Fibroblast of lung (primary cell): ENCODE results near the gene SMG6. TPM values are rescaled to one million over a fixed set of nuclear protein-coding genes. Genes with fewer than 3 reads are reported as not detected.

Source experiments
- DNase-seq, 2 donors: peaks; one replicate each; pipeline versions ENCODE4 v3.0.0 to v3.0.0-alpha.2; 2010; ENCODE audit warnings: low read depth in 2 of 2
- H2AFZ ChIP-seq: 2 replicates; pipeline ENCODE4 v1.5.1; 2012; ENCODE audit warnings: low read length, control low read depth, inconsistent platforms
- H3K27ac ChIP-seq: 2 replicates; pipeline ENCODE4 v1.5.1; 2011; ENCODE audit warnings: low read length, control low read depth; ENCODE audit not compliant: insufficient read depth
- H3K27me3 ChIP-seq: 2 replicates; pipeline ENCODE4 v1.5.1; 2011; ENCODE audit warnings: mild to moderate bottlenecking, low read length; ENCODE audit not compliant: control insufficient read depth, insufficient read depth
- H3K36me3 ChIP-seq: 2 replicates; pipeline ENCODE4 v1.5.1; 2011; ENCODE audit warnings: low read length; ENCODE audit not compliant: control insufficient read depth, insufficient read depth
- H3K4me1 ChIP-seq: 2 replicates; pipeline ENCODE4 v1.5.1; 2011; ENCODE audit warnings: low read length; ENCODE audit not compliant: control insufficient read depth, insufficient read depth; ENCODE audit errors: extremely low read depth
- H3K4me2 ChIP-seq: 2 replicates; pipeline ENCODE4 v1.5.1; 2011; ENCODE audit warnings: low read length, control low read depth; ENCODE audit not compliant: insufficient read depth; ENCODE audit errors: extremely low read depth
- H3K4me3 ChIP-seq, 4 experiments: fragments of 200-600 bp in 1 of 4; sonication (generic) in 1 of 4; replicated peaks in 1 of 4; 2 replicates each; pipeline ENCODE4 v1.5.1; 2011 to 2016; ENCODE audit warnings: low read length in 4 of 4, low read depth in 3 of 4, mild to moderate bottlenecking in 3 of 4, control low read depth in 2 of 4, inconsistent platforms in 1 of 4, mixed read lengths in 1 of 4; ENCODE audit not compliant: insufficient read depth in 1 of 4; ENCODE audit errors: control extremely low read depth in 1 of 4
- H3K79me2 ChIP-seq: 2 replicates; pipeline ENCODE4 v1.5.1; 2012; ENCODE audit warnings: mild to moderate bottlenecking, low read length, inconsistent platforms; ENCODE audit not compliant: control insufficient read depth, insufficient read depth
- H3K9ac ChIP-seq: 2 replicates; pipeline ENCODE4 v1.5.1; 2011; ENCODE audit warnings: mild to moderate bottlenecking, low read length, control low read depth; ENCODE audit not compliant: insufficient read depth
- H3K9me3 ChIP-seq: 2 replicates; pipeline ENCODE4 v1.5.1; 2012; ENCODE audit warnings: low read depth, low read length; ENCODE audit not compliant: control insufficient read depth, insufficient read depth
- H4K20me1 ChIP-seq: 2 replicates; pipeline ENCODE4 v1.5.1; 2011; ENCODE audit warnings: low read length; ENCODE audit not compliant: control insufficient read depth, insufficient read depth; ENCODE audit errors: extremely low read depth
- CTCF ChIP-seq, 2 donors: IDR thresholded peaks in 1 of 2; conservative IDR thresholded peaks in 1 of 2; 1 replicate in 1 of 2; 2 replicates in 1 of 2; pipeline ENCODE4 v1.5.1; 2011 to 2012; ENCODE audit warnings: low read length in 2 of 2, control low read depth in 1 of 2, inconsistent platforms in 1 of 2, low read depth in 1 of 2, mild to moderate bottlenecking in 1 of 2
- EZH2 ChIP-seq: IDR thresholded peaks from 2 replicates; pipeline ENCODE4 v1.5.1; 2012; ENCODE audit warnings: low read length, control low read depth, mild to moderate bottlenecking; ENCODE audit errors: missing control alignments
- polyA plus RNA-seq, 2 donors: library from polyadenylated mRNA; depleted of rRNA in 1 of 2; stranded (reverse) in 1 of 2; unstranded in 1 of 2; fragments of >200 nt; gene quantifications; 2 replicates each; pipeline ENCODE4 v1.2.1, GENCODE V29; 2011 to 2012; ENCODE audit warnings: missing spikeins in 1 of 2
- total RNA-seq: library from RNA; depleted of rRNA; stranded (reverse); fragments of >200 nt; gene quantifications from 2 replicates; pipeline ENCODE4 v1.2.1, GENCODE V29; 2014

The SMG6 gene
- total and polyA plus RNA-seq, 2 donors (not counting 1 experiment from before 2014, with no cell fraction given): 14.7 to 29.9 TPM

GRCh38 chr17:2214929-2215615 is 88.5 kb downstream of the SMG6 start:
- Histone ChIP-seq H3K27ac (peak overlapping the region; percentile 93), H3K27me3 (no peaks in the 10 kb centered on the region), H3K36me3 (no peaks in the 10 kb centered on the region), H4K20me1 (no peaks in the 10 kb centered on the region), H3K9me3 (no peaks in the 10 kb centered on the region), H3K4me3 (peak overlapping the region in 3 of 4 experiments; percentile 8 to 43 (median 10)), H3K9ac (peak overlapping the region; percentile 72), H3K79me2 (peaks cover 2% of the 10 kb centered on the region), H3K4me2 (peak overlapping the region; percentile 87), H2AFZ (no peak overlapping the region), H3K4me1 (peaks cover 30% of the 10 kb centered on the region)
- TF ChIP-seq EZH2: no peak
- TF ChIP-seq CTCF (conservative IDR thresholded peaks at IDR 0.05 in 1 of 2, IDR thresholded peaks at IDR 0.05 in 1 of 2; ENCODE audit: low read depth in 1 of 2, low read length in 2 of 2): no peak
- DNase-seq: peak; percentile 90 to 93

- TF ChIP-seq EZH2 (no peak), CTCF (conservative IDR thresholded peaks at IDR 0.05 in 1 of 2, IDR thresholded peaks at IDR 0.05 in 1 of 2; ENCODE audit: low read depth in 1 of 2, low read length in 2 of 2) (no peak)
- Histone ChIP-seq H3K4me2 (peak overlapping the region; percentile 87), H3K27me3 (no peaks in the 10 kb centered on the region), H3K9ac (peak overlapping the region; percentile 72), H3K36me3 (no peaks in the 10 kb centered on the region), H4K20me1 (no peaks in the 10 kb centered on the region), H3K27ac (peak overlapping the region; percentile 93), H3K9me3 (no peaks in the 10 kb centered on the region), H3K79me2 (peaks cover 3% of the 10 kb centered on the region), H2AFZ (no peak overlapping the region), H3K4me3 (peak overlapping the region; percentile 8 to 43 (median 29)), H3K4me1 (peaks cover 30% of the 10 kb centered on the region)
- DNase-seq: peak; percentile 91 to 95
Observed at GRCh38 chr17:2214047-2214928, 89.3 kb downstream of the SMG6 start.

GRCh38 chr17:2213291-2213960 is 90.2 kb downstream of the SMG6 start:
- H3K9ac ChIP-seq: peak overlapping the region; percentile 72
- no peaks in the 10 kb centered on the region for H3K9me3 ChIP-seq
- DNase-seq: peak; percentile 76 to 79
- no peaks in the 10 kb centered on the region for H3K27me3 ChIP-seq
- TF ChIP-seq CTCF (conservative IDR thresholded peaks at IDR 0.05 in 1 of 2, IDR thresholded peaks at IDR 0.05 in 1 of 2; ENCODE audit: low read depth in 1 of 2, low read length in 2 of 2) (no peak), EZH2 (no peak)
- peak overlapping the region; percentile 65 for H3K4me2 ChIP-seq
- no peak overlapping the region for H2AFZ ChIP-seq
- H3K4me3 ChIP-seq: peak overlapping the region; percentile 4 to 43 (median 29)
- H3K4me1 ChIP-seq: peaks cover 30% of the 10 kb centered on the region
- peak overlapping the region; percentile 93 for H3K27ac ChIP-seq
- peaks cover 3% of the 10 kb centered on the region for H3K79me2 ChIP-seq
- H4K20me1 ChIP-seq: no peaks in the 10 kb centered on the region
- H3K36me3 ChIP-seq: no peaks in the 10 kb centered on the region
